Kidney epithelial cell (primary cell): ENCODE results near the gene MKKS. TPM values are rescaled to one million over a fixed set of nuclear protein-coding genes. Genes with fewer than 3 reads are reported as not detected.

ENCODE experiments used
- DNase-seq: peaks from one replicate; pipeline ENCODE4 v3.0.0-alpha.2; 2010; ENCODE audit warnings: low read depth
- H3K27me3 ChIP-seq: 2 replicates; pipeline ENCODE4 v1.6.0; 2011; ENCODE audit warnings: low read length; ENCODE audit not compliant: control insufficient read depth, insufficient read depth
- H3K36me3 ChIP-seq: 2 replicates; pipeline ENCODE4 v1.5.1; 2011; ENCODE audit warnings: low read length; ENCODE audit not compliant: control insufficient read depth, insufficient read depth
- H3K4me3 ChIP-seq: 2 replicates; pipeline ENCODE4 v1.5.1; 2011; ENCODE audit warnings: low read depth, mild to moderate bottlenecking, control low read depth, low read length
- CTCF ChIP-seq: IDR thresholded peaks from 2 replicates; pipeline ENCODE4 v1.5.1; 2011; ENCODE audit warnings: mild to moderate bottlenecking, moderate library complexity, low read length, control low read depth, inconsistent platforms; ENCODE audit not compliant: insufficient read depth, poor library complexity, severe bottlenecking
- total RNA-seq: library from RNA; depleted of rRNA; stranded (reverse); fragments of >200 nt; gene quantifications from 2 replicates; pipeline ENCODE4 v1.2.3, GENCODE V29; 2015

Gene MKKS
- total RNA-seq, 1 donor from 2014 or later = 16.8 TPM

- Histone ChIP-seq H3K27me3 (no peaks in the 10 kb centered on the region), H3K4me3 (no peak overlapping the region), H3K36me3 (no peaks in the 10 kb centered on the region)
- DNase-seq = peak; percentile 38
- TF ChIP-seq CTCF = no peak
Observed at GRCh38 chr20:10376270-10377075, 57.5 kb downstream of the MKKS start.

- Histone ChIP-seq H3K36me3 (no peaks in the 10 kb centered on the region), H3K4me3 (no peak overlapping the region), H3K27me3 (no peaks in the 10 kb centered on the region)
- DNase-seq = no peak
- no peak for TF ChIP-seq CTCF
Observed at GRCh38 chr20:10375191-10375590, 58.8 kb downstream of the MKKS start.

GRCh38 chr20:10374036-10374435 is 60.0 kb downstream of the MKKS start:
- Histone ChIP-seq H3K36me3 (no peaks in the 10 kb centered on the region), H3K4me3 (no peak overlapping the region), H3K27me3 (no peaks in the 10 kb centered on the region)
- DNase-seq = no peak
- no peak for TF ChIP-seq CTCF

- Histone ChIP-seq H3K4me3 (no peak overlapping the region), H3K36me3 (no peaks in the 10 kb centered on the region), H3K27me3 (no peaks in the 10 kb centered on the region)
- no peak for TF ChIP-seq CTCF
- no peak for DNase-seq
Observed at GRCh38 chr20:10371467-10371866, 62.6 kb downstream of the MKKS start.

GRCh38 chr20:10370091-10370887 is 63.7 kb downstream of the MKKS start:
- no peak for DNase-seq
- no peak overlapping the region for H3K4me3 ChIP-seq
- H3K27me3 ChIP-seq = no peaks in the 10 kb centered on the region
- no peaks in the 10 kb centered on the region for H3K36me3 ChIP-seq
- TF ChIP-seq CTCF = no peak
